Tibial artery (tissue), 4 donors: ENCODE data around the gene NELFA.

Experiments used
- DNase-seq, 2 donors: peaks; one replicate each; pipeline ENCODE4 v3.0.0-alpha.2; 2019
- H3K27ac ChIP-seq, 2 donors: fragments of 200-600 bp; sonication (generic) in 1 of 2; 1 replicate in 1 of 2; 2 replicates in 1 of 2; pipeline ENCODE4 v1.5.1; 2018 to 2019; ENCODE audit warnings: mild to moderate bottlenecking in 1 of 2
- H3K27me3 ChIP-seq, 2 donors: fragments of 200-600 bp; sonication (generic) in 1 of 2; one replicate each; pipeline versions ENCODE4 v1.5.1 to v1.6.0; 2016 to 2019
- H3K36me3 ChIP-seq, 3 donors: fragments of 200-600 bp; sonication (generic) in 2 of 3; one replicate each; pipeline ENCODE4 v1.5.1; 2016 to 2019; ENCODE audit warnings: mild to moderate bottlenecking in 2 of 3
- H3K4me1 ChIP-seq, 4 donors: fragments of 200-600 bp; sonication (generic) in 2 of 4; 1 replicate in 3 of 4; 2 replicates in 1 of 4; pipeline ENCODE4 v1.5.1; 2016 to 2019
- H3K4me3 ChIP-seq, 2 donors: fragments of 200-600 bp; sonication (generic) in 1 of 2; 1 replicate in 1 of 2; 2 replicates in 1 of 2; pipeline ENCODE4 v1.5.1; 2018 to 2019; ENCODE audit warnings: mild to moderate bottlenecking in 2 of 2
- H3K9me3 ChIP-seq, 3 donors: fragments of 200-600 bp; sonication (generic) in 1 of 3; one replicate each; pipeline ENCODE4 v1.5.1; 2016 to 2019
- CTCF ChIP-seq, 2 experiments: fragments of 200-600 bp in 1 of 2; fragments of 450-650 bp in 1 of 2; IDR thresholded peaks; one replicate each; pipeline ENCODE4 v1.5.1; 2017 to 2019; ENCODE audit warnings: antibody characterized with exemption in 2 of 2, mild to moderate bottlenecking in 1 of 2, moderate library complexity in 1 of 2
- intact Hi-C: fragments of 100-400 bp; cut with DNase I; formaldehyde crosslinking; loops from one replicate; pipeline ENCODE4 v1.15.0; 2023; ENCODE audit warnings: low total_unique reads

NELFA gene

GRCh38 chr4:1976416-1977352, 32.1 kb downstream of the NELFA start:
- no peak for TF ChIP-seq CTCF (IDR thresholded peaks at IDR 0.05)
- intact Hi-C loops = no loop called here
- no peaks in the 10 kb centered on the region for H3K4me1 ChIP-seq
- DNase-seq = no peak
- no peak overlapping the region for H3K27ac ChIP-seq
- peaks cover 53 to 99% (median 68%) of the 10 kb centered on the region in 3 donors for H3K36me3 ChIP-seq
- no peaks in the 10 kb centered on the region for H3K9me3 ChIP-seq
- no peak overlapping the region for H3K4me3 ChIP-seq
- H3K27me3 ChIP-seq = no peaks in the 10 kb centered on the region

- TF ChIP-seq CTCF (IDR thresholded peaks at IDR 0.05) = no peak
- Histone ChIP-seq H3K4me3 (no peak overlapping the region), H3K9me3 (no peaks in the 10 kb centered on the region), H3K27ac (no peak overlapping the region), H3K4me1 (no peaks in the 10 kb centered on the region), H3K27me3 (no peaks in the 10 kb centered on the region), H3K36me3 (peaks cover 53 to 99% (median 60%) of the 10 kb centered on the region in 3 donors)
- intact Hi-C loops = no loop called here
- no peak for DNase-seq
These were observed 32.9 kb downstream of the NELFA start for GRCh38 chr4:1975880-1976279.

- Histone ChIP-seq H3K36me3 (peaks cover 53 to 99% (median 60%) of the 10 kb centered on the region in 3 donors), H3K4me3 (no peak overlapping the region), H3K9me3 (no peaks in the 10 kb centered on the region), H3K4me1 (no peaks in the 10 kb centered on the region), H3K27ac (no peak overlapping the region), H3K27me3 (no peaks in the 10 kb centered on the region)
- TF ChIP-seq CTCF (IDR thresholded peaks at IDR 0.05) = no peak
- no peak for DNase-seq
- intact Hi-C loops = no loop called here
These were observed 33.4 kb downstream of the NELFA start for GRCh38 chr4:1975391-1975801.

GRCh38 chr4:1974840-1975239, 33.9 kb downstream of the NELFA start:
- H3K9me3 ChIP-seq = no peaks in the 10 kb centered on the region
- H3K27ac ChIP-seq = no peak overlapping the region
- TF ChIP-seq CTCF (IDR thresholded peaks at IDR 0.05) = no peak
- no peak for DNase-seq
- intact Hi-C loops = no loop called here
- H3K27me3 ChIP-seq = no peaks in the 10 kb centered on the region
- no peaks in the 10 kb centered on the region for H3K4me1 ChIP-seq
- peaks cover 53 to 99% (median 55%) of the 10 kb centered on the region in 3 donors for H3K36me3 ChIP-seq
- no peak overlapping the region for H3K4me3 ChIP-seq

- peak in 1 of 2 donors; percentile 19 for DNase-seq
- TF ChIP-seq CTCF (IDR thresholded peaks at IDR 0.05) = no peak
- Histone ChIP-seq H3K36me3 (peaks cover 42 to 95% (median 51%) of the 10 kb centered on the region in 3 donors), H3K4me3 (no peak overlapping the region), H3K27me3 (no peaks in the 10 kb centered on the region), H3K4me1 (no peaks in the 10 kb centered on the region), H3K9me3 (no peaks in the 10 kb centered on the region), H3K27ac (no peak overlapping the region)
- intact Hi-C loops = no loop called here
These were observed 35.1 kb downstream of the NELFA start for GRCh38 chr4:1973661-1974060.
